ENCODE results near the gene USH2A. TPM values are rescaled to one million over a fixed set of nuclear protein-coding genes. Genes with fewer than 3 reads are reported as not detected.

Gene USH2A
- total and polyA plus RNA-seq, 5 donors from 2014 or later, result not detected

DNA sequence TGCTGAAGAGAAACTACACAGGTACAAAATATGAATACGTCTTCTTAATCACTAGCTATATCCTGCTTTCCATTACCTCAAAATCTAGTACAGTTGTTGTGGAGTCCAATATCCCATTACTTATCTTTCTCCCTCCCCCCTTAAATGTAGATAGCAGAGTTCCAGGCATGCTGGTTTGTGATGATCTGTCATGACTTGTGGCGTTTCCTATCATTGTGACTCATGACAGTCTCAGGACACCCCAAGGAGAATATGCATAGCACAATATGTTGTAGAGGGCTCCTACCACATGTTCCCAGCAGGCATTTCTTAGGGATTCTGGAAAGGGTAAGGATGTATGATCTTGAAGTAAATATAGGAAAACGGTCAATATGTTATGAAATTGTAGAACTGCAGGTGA lies 206.9 kb downstream of the USH2A start:
- Mint-ChIP-seq H3K27ac (no peak overlapping the region), H3K9me3 (peaks cover 0 to 9% (median 4%) of the 10 kb centered on the region in 7 donors), H3K27me3 (no peaks in the 10 kb centered on the region), H3K4me3 (no peak overlapping the region), H3K4me1 (peaks cover 0 to 2% (median 0%) of the 10 kb centered on the region in 4 donors), H3K36me3 (no peaks in the 10 kb centered on the region)
- Histone ChIP-seq H3K4me3 (ENCODE audit: low read depth, low read length) (no peak overlapping the region), H3K27ac (ENCODE audit: insufficient read depth, low read length, poor library complexity, severe bottlenecking) (no peak overlapping the region), H3K27me3 (ENCODE audit: control insufficient read depth, insufficient read depth, low read length) (no peaks in the 10 kb centered on the region), H3K4me1 (ENCODE audit: control insufficient read depth, insufficient read depth, low read length, poor library complexity, severe bottlenecking) (no peaks in the 10 kb centered on the region), H3K9me3 (ENCODE audit: control insufficient read depth in 2 of 2, low read length in 2 of 2) (peaks cover 0 to 2% of the 10 kb centered on the region in 2 experiments), H3K36me3 (ENCODE audit: control insufficient read depth, insufficient read depth, low read length) (no peaks in the 10 kb centered on the region)
- ATAC-seq (ENCODE audit: low read depth in 2 of 2) (no peak), DNase-seq (no peak)

DNA sequence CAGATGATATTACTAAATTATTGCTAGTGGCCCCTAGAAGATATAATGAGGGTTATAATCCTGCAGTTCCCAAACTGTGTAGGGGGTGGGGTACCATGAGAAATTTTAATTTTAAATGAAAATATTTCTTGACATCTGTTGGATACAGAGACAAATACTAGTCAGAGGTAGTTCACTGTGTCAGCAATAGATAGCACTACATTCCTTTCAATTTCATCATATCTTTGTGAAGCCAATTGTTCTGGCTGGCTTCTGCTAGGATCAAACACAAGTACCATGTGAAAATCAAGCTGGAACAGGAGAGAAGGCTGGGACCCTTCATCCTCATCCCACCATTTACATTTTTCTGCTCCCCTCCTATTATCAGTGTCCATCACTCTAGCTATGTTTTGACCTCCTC lies 208.1 kb downstream of the USH2A start:
- DNase-seq, result no peak
- no peaks in the 10 kb centered on the region for H3K4me1 ChIP-seq (ENCODE audit: control insufficient read depth, insufficient read depth, low read length, poor library complexity, severe bottlenecking)
- no peak for ATAC-seq (ENCODE audit: low read depth in 2 of 2)
- no peak overlapping the region for H3K4me3 ChIP-seq (ENCODE audit: low read depth, low read length)
- peaks cover 0 to 2% of the 10 kb centered on the region in 2 experiments for H3K9me3 ChIP-seq (ENCODE audit: control insufficient read depth in 2 of 2, low read length in 2 of 2)
- H3K27me3 ChIP-seq (ENCODE audit: control insufficient read depth, insufficient read depth, low read length), result no peaks in the 10 kb centered on the region
- no peaks in the 10 kb centered on the region for H3K27me3 Mint-ChIP-seq
- peaks cover 0 to 9% (median 5%) of the 10 kb centered on the region in 7 donors for H3K9me3 Mint-ChIP-seq
- H3K27ac Mint-ChIP-seq, result no peak overlapping the region
- H3K36me3 ChIP-seq (ENCODE audit: control insufficient read depth, insufficient read depth, low read length), result no peaks in the 10 kb centered on the region
- no peak overlapping the region for H3K27ac ChIP-seq (ENCODE audit: insufficient read depth, low read length, poor library complexity, severe bottlenecking)
- H3K4me3 Mint-ChIP-seq, result no peak overlapping the region
- no peaks in the 10 kb centered on the region for H3K4me1 Mint-ChIP-seq
- H3K36me3 Mint-ChIP-seq, result no peaks in the 10 kb centered on the region

DNA sequence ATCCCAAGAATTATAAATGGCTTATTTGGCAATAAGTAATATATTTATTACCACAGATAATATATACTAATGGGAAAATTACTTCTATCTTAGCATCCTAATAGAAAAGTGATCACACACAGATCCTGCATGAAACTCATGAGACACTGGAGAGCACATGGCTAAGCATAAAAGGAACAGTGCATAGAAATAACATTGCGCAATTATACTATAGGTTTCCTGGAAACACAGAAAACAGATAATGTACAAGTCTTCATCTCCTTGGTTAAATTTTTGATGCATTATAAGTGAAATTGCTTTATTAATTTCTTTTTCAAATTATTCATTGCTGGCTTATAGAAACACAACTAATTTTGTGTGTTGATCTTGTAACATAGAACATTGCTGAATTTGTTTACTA lies 210.4 kb downstream of the USH2A start:
- ATAC-seq (ENCODE audit: low read depth in 2 of 2), result no peak
- H3K27ac Mint-ChIP-seq, result no peak overlapping the region
- H3K9me3 ChIP-seq (ENCODE audit: control insufficient read depth in 2 of 2, low read length in 2 of 2), result peaks cover 0 to 2% of the 10 kb centered on the region in 2 experiments
- no peaks in the 10 kb centered on the region for H3K36me3 Mint-ChIP-seq
- H3K27ac ChIP-seq (ENCODE audit: insufficient read depth, low read length, poor library complexity, severe bottlenecking), result no peak overlapping the region
- H3K4me1 ChIP-seq (ENCODE audit: control insufficient read depth, insufficient read depth, low read length, poor library complexity, severe bottlenecking), result no peaks in the 10 kb centered on the region
- no peak for DNase-seq
- H3K4me3 Mint-ChIP-seq, result no peak overlapping the region
- H3K27me3 Mint-ChIP-seq, result no peaks in the 10 kb centered on the region
- no peaks in the 10 kb centered on the region for H3K4me1 Mint-ChIP-seq
- no peak overlapping the region for H3K4me3 ChIP-seq (ENCODE audit: low read depth, low read length)
- no peaks in the 10 kb centered on the region for H3K27me3 ChIP-seq (ENCODE audit: control insufficient read depth, insufficient read depth, low read length)
- peaks cover 0 to 9% (median 5%) of the 10 kb centered on the region in 7 donors for H3K9me3 Mint-ChIP-seq
- no peaks in the 10 kb centered on the region for H3K36me3 ChIP-seq (ENCODE audit: control insufficient read depth, insufficient read depth, low read length)

DNA sequence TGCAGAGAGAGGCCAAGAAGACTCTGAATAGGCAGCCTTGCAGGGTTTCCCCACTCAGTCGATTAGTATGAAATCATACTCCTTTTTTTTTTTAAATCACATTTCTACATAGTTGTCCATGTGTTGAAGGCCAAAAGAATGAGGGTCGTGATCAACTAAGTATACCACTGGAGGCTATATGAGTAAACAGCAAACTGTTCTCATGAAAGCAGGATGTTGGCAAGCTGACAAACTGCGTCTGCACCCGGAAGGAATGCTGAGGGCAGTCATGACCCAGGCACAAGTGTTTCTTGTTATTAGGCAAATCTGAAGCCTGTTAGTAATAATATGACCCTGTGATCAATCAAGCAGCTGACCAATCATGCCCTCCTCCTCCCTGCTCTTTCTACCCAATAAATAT lies 213.2 kb downstream of the USH2A start:
- Mint-ChIP-seq H3K9me3 (peaks cover 0 to 6% (median 4%) of the 10 kb centered on the region in 7 donors), H3K4me3 (peak overlapping the region in 1 of 4 donors; percentile 27), H3K27ac (no peak overlapping the region), H3K36me3 (no peaks in the 10 kb centered on the region), H3K4me1 (no peaks in the 10 kb centered on the region), H3K27me3 (no peaks in the 10 kb centered on the region)
- Histone ChIP-seq H3K27me3 (ENCODE audit: control insufficient read depth, insufficient read depth, low read length) (no peaks in the 10 kb centered on the region), H3K36me3 (ENCODE audit: control insufficient read depth, insufficient read depth, low read length) (no peaks in the 10 kb centered on the region), H3K4me3 (ENCODE audit: low read depth, low read length) (no peak overlapping the region), H3K9me3 (ENCODE audit: control insufficient read depth in 2 of 2, low read length in 2 of 2) (no peaks in the 10 kb centered on the region), H3K27ac (ENCODE audit: insufficient read depth, low read length, poor library complexity, severe bottlenecking) (no peak overlapping the region), H3K4me1 (ENCODE audit: control insufficient read depth, insufficient read depth, low read length, poor library complexity, severe bottlenecking) (no peaks in the 10 kb centered on the region)
- no peak for ATAC-seq (ENCODE audit: low read depth in 2 of 2)
- DNase-seq, result no peak

DNA sequence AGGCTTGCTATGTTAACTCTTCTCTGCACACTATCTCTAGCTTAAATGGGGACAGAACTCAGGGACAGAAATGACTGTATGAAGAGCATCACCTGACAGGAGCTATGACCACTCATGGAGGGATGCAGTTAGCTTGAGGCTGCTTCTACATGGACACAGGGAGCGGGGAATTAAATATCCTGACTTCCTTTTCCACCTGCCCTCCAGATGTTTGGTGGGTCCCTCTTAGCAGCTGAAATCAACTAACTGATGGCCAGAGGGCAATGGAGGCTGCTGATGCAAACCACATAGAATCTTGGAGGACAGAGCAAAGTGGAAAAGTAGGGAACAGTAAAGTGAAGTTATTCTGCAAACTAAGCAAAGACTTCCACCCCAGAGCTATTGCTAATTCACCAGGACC lies 214.1 kb downstream of the USH2A start:
- no peaks in the 10 kb centered on the region for H3K4me1 Mint-ChIP-seq
- Histone ChIP-seq H3K9me3 (ENCODE audit: control insufficient read depth in 2 of 2, low read length in 2 of 2) (no peaks in the 10 kb centered on the region), H3K4me1 (ENCODE audit: control insufficient read depth, insufficient read depth, low read length, poor library complexity, severe bottlenecking) (no peaks in the 10 kb centered on the region), H3K27ac (ENCODE audit: insufficient read depth, low read length, poor library complexity, severe bottlenecking) (no peak overlapping the region), H3K27me3 (ENCODE audit: control insufficient read depth, insufficient read depth, low read length) (no peaks in the 10 kb centered on the region), H3K36me3 (ENCODE audit: control insufficient read depth, insufficient read depth, low read length) (no peaks in the 10 kb centered on the region), H3K4me3 (ENCODE audit: low read depth, low read length) (no peak overlapping the region)
- H3K9me3 Mint-ChIP-seq, result peaks cover 0 to 7% (median 5%) of the 10 kb centered on the region in 7 donors
- no peaks in the 10 kb centered on the region for H3K27me3 Mint-ChIP-seq
- no peak overlapping the region for H3K4me3 Mint-ChIP-seq
- ATAC-seq (ENCODE audit: low read depth in 2 of 2) (no peak), DNase-seq (no peak)
- H3K36me3 Mint-ChIP-seq, result no peaks in the 10 kb centered on the region
- H3K27ac Mint-ChIP-seq, result no peak overlapping the region

DNA sequence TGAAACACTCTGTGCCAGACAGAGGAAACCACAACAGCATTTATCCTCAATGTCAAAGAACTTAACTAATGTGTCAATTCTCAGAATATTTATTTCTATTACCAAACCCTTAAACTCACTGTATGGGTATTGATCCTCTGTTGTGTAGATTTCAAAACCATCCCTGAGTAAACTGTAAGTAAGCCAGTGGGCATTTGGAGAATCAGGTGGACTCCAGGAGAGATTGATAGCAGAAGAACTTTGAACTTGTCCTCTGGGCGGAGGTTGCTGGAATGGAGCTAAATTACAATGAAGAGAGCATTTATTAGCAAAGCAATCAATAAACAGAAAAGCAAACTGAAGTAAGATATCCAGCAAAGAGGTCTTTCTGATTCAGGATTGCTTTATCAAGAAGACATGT lies 216.1 kb downstream of the USH2A start:
- no peak for DNase-seq

DNA sequence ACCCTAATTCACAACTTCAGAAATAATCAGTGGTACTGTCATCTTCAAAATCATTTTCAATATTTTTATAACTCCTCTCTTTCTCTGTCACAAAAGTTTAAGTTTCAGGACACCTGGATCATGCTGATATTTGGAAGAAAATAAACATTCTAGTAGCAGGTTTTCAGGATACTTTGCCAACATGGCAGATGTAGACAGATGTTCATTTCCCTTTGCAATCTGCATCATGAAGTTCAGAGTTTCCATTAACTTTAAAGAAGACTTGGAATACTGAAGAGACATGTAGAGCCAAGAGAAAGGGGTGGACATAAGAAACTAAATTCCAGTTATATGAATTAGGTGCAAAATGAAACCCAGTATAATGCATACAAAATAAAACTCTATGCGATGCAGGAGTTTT lies 218.1 kb downstream of the USH2A start:
- Mint-ChIP-seq H3K27ac (no peak overlapping the region), H3K27me3 (no peaks in the 10 kb centered on the region), H3K9me3 (peaks cover 0 to 7% (median 4%) of the 10 kb centered on the region in 7 donors), H3K36me3 (no peaks in the 10 kb centered on the region), H3K4me3 (no peak overlapping the region), H3K4me1 (no peaks in the 10 kb centered on the region)
- Histone ChIP-seq H3K4me3 (ENCODE audit: low read depth, low read length) (no peak overlapping the region), H3K27ac (ENCODE audit: insufficient read depth, low read length, poor library complexity, severe bottlenecking) (no peak overlapping the region), H3K36me3 (ENCODE audit: control insufficient read depth, insufficient read depth, low read length) (no peaks in the 10 kb centered on the region), H3K9me3 (ENCODE audit: control insufficient read depth in 2 of 2, low read length in 2 of 2) (peaks cover 0 to 5% of the 10 kb centered on the region in 2 experiments), H3K4me1 (ENCODE audit: control insufficient read depth, insufficient read depth, low read length, poor library complexity, severe bottlenecking) (no peaks in the 10 kb centered on the region), H3K27me3 (ENCODE audit: control insufficient read depth, insufficient read depth, low read length) (no peaks in the 10 kb centered on the region)
- DNase-seq (no peak), ATAC-seq (ENCODE audit: low read depth in 2 of 2) (no peak)

More for the DNA sequence above, 216.1 kb downstream of the USH2A start:
- no peaks in the 10 kb centered on the region for H3K27me3 Mint-ChIP-seq
- Histone ChIP-seq H3K27me3 (ENCODE audit: control insufficient read depth, insufficient read depth, low read length) (no peaks in the 10 kb centered on the region), H3K4me3 (ENCODE audit: low read depth, low read length) (no peak overlapping the region), H3K9me3 (ENCODE audit: control insufficient read depth in 2 of 2, low read length in 2 of 2) (no peaks in the 10 kb centered on the region), H3K36me3 (ENCODE audit: control insufficient read depth, insufficient read depth, low read length) (no peaks in the 10 kb centered on the region), H3K4me1 (ENCODE audit: control insufficient read depth, insufficient read depth, low read length, poor library complexity, severe bottlenecking) (no peaks in the 10 kb centered on the region), H3K27ac (ENCODE audit: insufficient read depth, low read length, poor library complexity, severe bottlenecking) (no peak overlapping the region)
- no peak overlapping the region for H3K27ac Mint-ChIP-seq
- no peaks in the 10 kb centered on the region for H3K4me1 Mint-ChIP-seq
- peaks cover 0 to 7% (median 5%) of the 10 kb centered on the region in 7 donors for H3K9me3 Mint-ChIP-seq
- no peak for ATAC-seq (ENCODE audit: low read depth in 2 of 2)
- H3K36me3 Mint-ChIP-seq, result no peaks in the 10 kb centered on the region
- H3K4me3 Mint-ChIP-seq, result peak overlapping the region in 1 of 4 donors; percentile 44

DNA sequence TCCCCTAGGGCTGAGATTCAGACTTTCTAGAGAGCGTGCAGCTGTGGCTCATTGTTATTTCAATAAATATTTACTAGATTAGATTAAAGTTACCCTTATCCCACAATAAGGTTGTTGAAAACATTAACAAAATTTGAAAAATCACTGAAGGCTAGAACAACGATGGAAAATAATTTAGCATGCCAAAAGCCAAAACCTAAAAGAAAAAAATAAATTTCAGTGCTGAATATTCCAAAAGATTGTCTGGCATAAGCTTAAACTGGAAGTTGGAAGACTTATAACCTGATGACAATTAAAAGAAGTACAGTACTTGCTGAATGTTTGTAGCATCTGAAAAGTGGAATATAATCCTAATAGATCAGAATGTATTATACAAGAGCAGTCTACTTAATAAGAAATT lies 221.3 kb downstream of the USH2A start:
- no peak overlapping the region for H3K4me3 ChIP-seq (ENCODE audit: low read depth, low read length)
- ATAC-seq (ENCODE audit: low read depth in 2 of 2) (no peak), DNase-seq (no peak)
- Mint-ChIP-seq H3K27me3 (no peaks in the 10 kb centered on the region), H3K36me3 (no peaks in the 10 kb centered on the region), H3K9me3 (peaks cover 0 to 16% (median 4%) of the 10 kb centered on the region in 7 donors), H3K4me3 (no peak overlapping the region), H3K4me1 (no peaks in the 10 kb centered on the region), H3K27ac (no peak overlapping the region)
- no peaks in the 10 kb centered on the region for H3K27me3 ChIP-seq (ENCODE audit: control insufficient read depth, insufficient read depth, low read length)
- no peak overlapping the region for H3K27ac ChIP-seq (ENCODE audit: insufficient read depth, low read length, poor library complexity, severe bottlenecking)
- H3K36me3 ChIP-seq (ENCODE audit: control insufficient read depth, insufficient read depth, low read length), result no peaks in the 10 kb centered on the region
- no peaks in the 10 kb centered on the region for H3K4me1 ChIP-seq (ENCODE audit: control insufficient read depth, insufficient read depth, low read length, poor library complexity, severe bottlenecking)
- H3K9me3 ChIP-seq (ENCODE audit: control insufficient read depth in 2 of 2, low read length in 2 of 2), result peaks cover 0 to 6% of the 10 kb centered on the region in 2 experiments

Measured in CD4-positive, CD25-positive, alpha-beta regulatory T cell (primary cell).